HG03064 (cell line): ENCODE results near the gene LRRC46.

Source experiments
- ATAC-seq: cut with Tn5 transposase; IDR thresholded peaks from one replicate; pipeline ENCODE4 v1.9.1; 2021; ENCODE audit warnings: low read depth; ENCODE audit not compliant: unreplicated experiment

Gene LRRC46

GRCh38 chr17:47872019-47872650 is 40.7 kb downstream of the LRRC46 start:
- no peak for ATAC-seq

GRCh38 chr17:47872651-47873161 is 41.2 kb downstream of the LRRC46 start:
- ATAC-seq, result no peak

GRCh38 chr17:47873200-47874090 is 42.0 kb downstream of the LRRC46 start:
- no peak for ATAC-seq

GRCh38 chr17:47875011-47875985 is 43.8 kb downstream of the LRRC46 start:
- ATAC-seq, result no peak

GRCh38 chr17:47877368-47878034 is 46.0 kb downstream of the LRRC46 start:
- ATAC-seq, result no peak

- ATAC-seq, result no peak
These were observed 46.9 kb downstream of the LRRC46 start for GRCh38 chr17:47878203-47879027.

- no peak for ATAC-seq
These were observed 47.6 kb downstream of the LRRC46 start for GRCh38 chr17:47879028-47879585.

GRCh38 chr17:47879776-47880454 is 48.4 kb downstream of the LRRC46 start:
- ATAC-seq, result no peak

- ATAC-seq, result no peak
These were observed 50.8 kb downstream of the LRRC46 start for GRCh38 chr17:47882247-47882646.

- no peak for ATAC-seq
These were observed 51.5 kb downstream of the LRRC46 start for GRCh38 chr17:47882695-47883588.

- no peak for ATAC-seq
These were observed 52.3 kb downstream of the LRRC46 start for GRCh38 chr17:47883589-47884426.

GRCh38 chr17:47884427-47884740 is 52.9 kb downstream of the LRRC46 start:
- ATAC-seq, result no peak

- ATAC-seq, result no peak
These were observed 53.6 kb downstream of the LRRC46 start for GRCh38 chr17:47884905-47885730.
